ENCODE measurements around the gene EXOC7.
A peak's percentile ranks its signal among the peaks of the same experiment; 100 is the strongest.

Gene EXOC7

DNA sequence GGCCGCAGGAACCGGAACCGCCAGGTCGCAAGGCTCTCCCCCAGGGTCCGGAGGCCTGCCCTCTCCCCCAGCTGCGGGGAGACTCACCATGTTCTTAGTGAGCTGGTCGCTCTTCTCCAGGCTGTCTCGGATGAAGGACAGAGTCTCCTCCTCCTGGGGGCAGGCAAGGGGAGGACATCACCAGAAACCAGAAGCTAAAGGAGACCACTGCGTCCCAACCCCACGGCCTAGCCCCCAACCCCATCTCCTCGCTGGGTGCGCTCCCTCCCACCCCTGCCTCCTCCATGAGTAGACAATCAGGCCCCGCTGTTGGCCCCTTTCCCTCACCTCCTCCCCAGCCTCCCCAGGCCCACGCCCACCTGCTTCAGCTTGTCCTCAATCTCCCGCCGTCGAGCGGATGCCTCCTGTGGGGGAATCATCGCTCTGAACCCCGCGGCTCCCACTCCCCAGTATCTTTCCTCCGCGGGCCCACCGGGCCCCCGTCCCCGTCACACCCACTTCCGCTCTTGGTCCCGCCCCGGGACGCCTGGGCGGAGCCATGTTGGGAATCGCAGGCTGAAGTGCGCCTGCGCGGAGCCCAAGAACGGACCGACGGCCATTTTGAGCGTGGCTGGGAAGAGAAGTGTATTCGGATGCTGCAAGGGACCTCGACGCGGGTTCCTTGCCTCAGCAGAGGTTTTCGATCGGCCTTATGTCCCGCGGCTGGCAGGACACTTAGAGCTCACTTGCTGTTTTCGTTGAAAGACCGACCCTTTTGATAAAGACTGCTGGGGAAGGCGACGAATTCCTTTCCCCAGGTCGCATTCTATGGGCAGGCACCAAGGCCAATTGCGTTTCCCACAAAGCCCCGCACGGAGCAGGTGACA, at the start of gene EXOC7:
TSS of gene EXOC7 (minus strand) at position 514 of the 866 bp plus-strand sequence. CDS start at position 419, 95 bp downstream.
- peak; percentile 78 to 87 (median 86) for DNase-seq

- DNase-seq, result no peak
These were observed 49.6 kb upstream of the EXOC7 start for GRCh38 chr17:76153202-76153601.

DNA sequence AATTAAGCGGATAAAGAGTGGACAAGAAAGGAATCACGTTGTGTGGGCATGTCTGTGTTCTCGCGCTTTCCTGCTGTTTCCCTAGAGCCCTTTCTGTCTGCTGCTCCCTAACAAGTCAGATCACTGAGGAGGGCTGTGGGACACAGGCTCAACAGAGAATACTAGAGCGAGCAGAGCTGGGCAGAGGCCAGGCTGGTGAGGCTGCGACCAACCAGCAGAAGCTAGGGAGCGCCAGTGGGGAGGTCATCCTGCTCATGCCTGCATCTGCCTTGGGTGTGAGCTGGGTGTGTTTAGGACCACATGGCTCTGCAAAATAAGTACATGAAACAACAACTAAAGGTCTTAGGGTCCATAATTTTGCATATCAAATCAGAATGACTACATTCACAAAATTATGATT, 49.0 kb upstream of the EXOC7 start:
- DNase-seq, result no peak

DNA sequence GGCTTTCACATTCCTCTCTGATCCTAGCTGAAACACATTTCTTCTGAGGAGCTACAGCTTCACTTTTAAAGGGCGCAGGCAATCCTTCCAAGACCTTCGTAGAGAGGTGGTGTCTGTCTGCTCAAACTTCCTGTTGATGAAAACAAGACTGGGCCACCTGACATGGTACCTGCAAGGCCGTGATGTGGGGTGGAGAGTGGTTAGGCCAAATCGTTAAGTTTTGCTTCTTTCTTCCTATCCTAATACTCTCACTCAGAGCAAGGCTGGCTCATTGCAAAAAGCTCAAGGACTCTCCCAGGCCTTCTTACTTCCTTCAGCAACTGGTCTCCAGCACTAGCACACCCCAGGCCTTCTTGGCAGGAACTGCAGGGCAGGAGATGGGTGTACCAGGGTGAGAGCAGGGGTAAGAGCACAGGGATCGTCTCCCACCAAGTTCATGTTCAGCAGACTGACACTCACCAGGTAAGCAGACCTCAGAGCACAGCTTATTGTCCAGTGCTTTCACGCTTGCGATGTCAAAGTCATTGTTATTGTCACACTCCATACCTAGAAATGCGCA, 48.4 kb upstream of the EXOC7 start:
- DNase-seq, result peak in 2 of 4 experiments; percentile 27 to 36

DNA sequence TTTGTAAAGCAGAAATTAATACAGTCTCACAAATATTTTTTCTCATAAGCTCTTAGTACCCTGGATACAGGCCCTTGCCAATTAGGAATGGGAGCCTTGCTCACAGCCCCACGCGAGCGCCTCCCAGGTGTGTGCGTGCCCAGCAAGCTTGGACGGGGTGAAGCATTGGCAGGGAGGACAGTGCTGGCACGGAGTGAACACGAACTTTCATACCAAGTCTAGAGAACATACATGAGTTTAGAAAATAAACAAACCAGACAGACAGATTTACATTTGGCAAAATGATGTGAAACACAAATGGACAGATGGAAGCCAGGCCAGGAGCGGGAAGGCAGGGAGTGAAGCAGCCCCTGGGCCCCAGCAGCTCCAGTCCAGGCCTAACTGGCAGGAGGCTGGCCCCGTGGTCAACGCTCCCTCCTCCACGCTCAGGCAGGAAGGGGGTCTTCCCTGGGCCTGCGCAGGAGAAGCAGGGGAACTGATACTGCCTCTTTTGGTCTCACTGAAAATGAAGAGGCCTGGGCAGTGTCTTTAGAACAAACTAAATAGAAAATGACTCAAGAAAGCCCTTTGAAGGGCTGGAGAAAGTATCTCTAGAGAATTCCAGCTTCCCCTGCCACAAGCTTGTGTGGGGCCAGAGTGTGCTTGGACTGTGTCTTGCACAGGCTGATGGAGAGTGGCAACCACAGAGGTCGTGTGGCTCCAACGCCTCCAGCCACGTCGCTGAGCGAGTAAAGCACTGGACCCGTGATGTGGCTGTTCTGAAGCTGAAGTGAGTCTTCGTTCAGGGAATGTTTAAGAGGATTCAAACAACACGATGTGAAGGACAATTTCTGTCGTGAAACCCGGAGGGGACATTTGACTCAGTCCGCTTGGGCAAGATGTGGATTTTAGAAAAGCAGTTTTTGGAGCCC, 47.4 kb upstream of the EXOC7 start:
- no peak for DNase-seq

DNA sequence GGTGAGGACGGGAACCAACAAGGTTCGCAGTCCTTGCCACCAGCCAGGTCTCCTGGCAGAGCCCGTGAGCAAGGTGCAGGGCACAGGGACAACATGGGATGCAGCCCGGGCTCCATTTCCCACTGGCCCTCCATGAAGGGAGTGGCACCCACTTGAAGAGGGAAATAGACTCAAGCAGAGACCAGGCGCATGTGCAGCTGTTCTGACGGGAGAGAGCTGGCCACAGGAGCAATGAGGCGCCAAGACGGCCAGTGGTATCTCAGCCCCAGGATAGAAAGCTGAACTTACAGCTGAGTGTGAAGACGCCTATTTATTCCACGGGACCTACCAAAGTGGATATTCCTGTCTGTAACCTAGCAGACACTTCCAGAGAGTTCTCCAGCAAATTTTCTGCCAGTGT, 45.6 kb upstream of the EXOC7 start:
- no peak for DNase-seq

DNA sequence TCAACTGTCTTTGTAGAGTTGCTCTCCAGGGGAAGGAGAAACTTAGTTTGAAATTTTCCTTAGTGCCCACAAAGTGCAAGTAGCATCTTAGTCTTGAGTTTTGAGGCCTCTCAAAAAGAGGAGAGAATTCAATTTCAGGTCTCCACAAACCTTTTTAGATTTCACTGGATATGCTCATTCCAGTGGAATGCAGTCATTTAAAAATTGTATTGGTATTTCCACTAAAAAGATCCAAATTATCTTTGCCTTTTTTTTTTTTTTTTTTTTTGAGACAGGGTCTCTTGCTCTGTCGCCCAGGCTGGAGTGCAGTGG, 44.4 kb upstream of the EXOC7 start:
- DNase-seq, result no peak

DNA sequence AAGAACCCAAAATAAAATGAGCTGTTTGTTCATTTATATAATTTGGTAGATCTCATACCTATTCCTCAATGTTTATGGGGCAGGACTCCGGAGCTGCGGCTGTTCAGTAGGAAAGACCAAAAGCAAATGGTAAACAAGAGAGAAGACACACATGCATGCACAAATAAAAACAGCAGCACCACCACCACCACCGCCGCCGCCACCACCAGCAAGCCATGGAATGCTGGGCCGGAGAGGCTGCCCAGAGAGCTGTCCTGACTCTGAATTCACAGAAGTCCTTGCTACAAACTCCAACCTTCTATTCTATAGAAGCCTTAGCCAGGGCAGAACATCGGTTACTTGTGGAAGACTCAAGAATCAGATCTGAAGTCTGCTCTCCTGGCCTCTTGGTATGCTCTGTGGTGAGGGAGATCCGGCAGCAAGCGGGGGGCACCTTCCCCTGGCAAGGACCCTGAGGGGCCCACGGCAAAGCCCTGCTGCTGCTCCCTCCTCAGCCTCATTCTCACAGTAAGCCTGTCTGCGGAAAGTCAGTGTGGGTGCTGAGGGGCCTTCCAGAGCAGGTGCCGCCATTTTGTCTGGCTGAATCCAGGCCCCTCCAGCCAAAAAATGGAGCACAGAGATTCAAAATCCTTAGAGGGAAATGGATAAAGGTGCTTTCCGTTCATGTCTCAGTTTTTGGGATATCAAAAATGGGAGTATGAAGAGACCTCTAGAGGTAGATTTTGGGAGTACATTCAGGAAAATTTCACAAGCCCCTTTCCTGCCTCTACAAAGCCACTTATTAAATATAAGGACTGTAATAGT, 43.8 kb upstream of the EXOC7 start:
- no peak for DNase-seq

GRCh38 chr17:76146053-76146851, 42.7 kb upstream of the EXOC7 start:
- DNase-seq, result no peak

GRCh38 chr17:76145231-76146052, 41.9 kb upstream of the EXOC7 start:
- DNase-seq, result peak in 1 of 4 experiments; percentile 50

DNA sequence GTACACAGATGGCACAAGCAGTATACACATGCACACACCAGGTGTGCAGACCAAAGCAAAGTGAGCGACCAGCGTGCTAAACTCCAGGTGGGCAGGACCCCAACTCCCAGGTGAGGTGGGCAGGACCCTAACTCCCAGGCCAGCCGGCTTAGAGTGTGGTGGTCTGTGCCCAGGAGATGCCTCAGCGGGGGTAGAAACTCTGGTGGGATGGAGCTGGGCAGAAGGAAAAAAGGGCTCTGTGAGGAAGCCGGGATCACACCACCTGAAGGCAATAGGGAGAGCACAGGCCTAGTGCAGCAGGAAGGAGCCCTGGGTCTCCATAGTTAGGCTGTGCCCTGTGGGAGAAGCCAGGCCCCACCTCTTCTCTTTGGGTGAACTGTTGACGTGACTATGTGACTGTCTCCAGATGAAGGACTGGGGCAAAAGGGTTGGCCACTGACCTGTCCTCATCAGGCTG, 39.0 kb upstream of the EXOC7 start:
- no peak for DNase-seq

- no peak for DNase-seq
These were observed 38.5 kb upstream of the EXOC7 start for GRCh38 chr17:76142039-76142584.

GRCh38 chr17:76141212-76142038, 37.8 kb upstream of the EXOC7 start, which contains the start of gene FOXJ1:
TSS of gene FOXJ1 (minus strand) at chr17:76141245. CDS start at chr17:76140395, 850 bp downstream.
- peak; percentile 67 to 80 (median 74) for DNase-seq

GRCh38 chr17:76140661-76141211, 37.1 kb upstream of the EXOC7 start:
- no peak for DNase-seq

- DNase-seq, result peak in 2 of 4 experiments; percentile 30 to 49
These were observed 36.4 kb upstream of the EXOC7 start for GRCh38 chr17:76139801-76140660.

GRCh38 chr17:76138896-76139752, 35.5 kb upstream of the EXOC7 start:
- DNase-seq, result no peak

Data from activated CD4-positive, CD25-positive, alpha-beta regulatory T cell (primary cell).